SK-N-DZ (cell line): Measurements from ENCODE around the gene PLPPR3.

Experiments used
- DNase-seq: peaks from one replicate; pipeline ENCODE4 v3.0.0-alpha.2; 2015; ENCODE audit warnings: low spot score

The PLPPR3 gene

DNA sequence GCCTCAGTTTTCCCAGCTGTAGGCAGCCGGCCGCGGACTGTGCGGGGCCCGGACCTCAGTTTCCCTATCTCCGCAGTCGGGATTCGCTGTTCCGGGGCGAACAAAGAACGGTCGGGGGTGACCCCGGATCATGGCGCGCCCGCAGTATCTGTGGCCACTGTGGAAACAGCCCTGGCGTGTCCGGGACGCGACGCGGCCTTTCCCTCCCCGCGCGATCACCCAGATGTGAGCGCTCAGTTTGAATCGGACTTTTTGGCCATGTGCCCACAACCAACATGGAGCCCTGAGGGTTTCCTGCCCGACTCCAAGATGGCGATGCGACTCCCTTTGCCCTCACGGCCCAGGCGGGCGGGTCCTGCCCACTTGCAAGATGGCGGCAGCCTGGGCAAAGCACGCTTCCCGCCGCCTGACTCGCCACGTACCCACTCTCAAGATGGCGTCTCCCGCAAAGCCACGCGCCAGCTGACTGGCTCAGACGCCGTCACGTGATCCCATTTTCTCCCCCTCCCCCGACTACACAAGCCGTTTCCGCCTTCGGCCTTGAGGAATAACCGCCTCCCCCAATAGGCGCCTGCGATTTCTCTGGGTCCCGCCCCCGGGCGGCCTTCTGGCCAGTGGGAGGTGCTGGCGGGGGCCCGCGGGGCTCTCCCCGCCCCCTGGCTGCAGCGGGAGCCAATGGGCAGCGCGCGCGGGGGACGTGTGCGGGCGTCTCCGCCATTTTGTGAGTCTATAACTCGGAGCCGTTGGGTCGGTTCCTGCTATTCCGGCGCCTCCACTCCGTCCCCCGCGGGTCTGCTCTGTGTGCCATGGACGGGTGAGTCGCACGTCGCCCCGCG, 24.8 kb downstream of the PLPPR3 start, which contains the start of gene PTBP1:
Gene PTBP1, plus strand, starts transcription at position 761 of the 836 bp plus-strand sequence. Its CDS starts 46 bp downstream, at position 807.
- peak; percentile 100 for DNase-seq

DNA sequence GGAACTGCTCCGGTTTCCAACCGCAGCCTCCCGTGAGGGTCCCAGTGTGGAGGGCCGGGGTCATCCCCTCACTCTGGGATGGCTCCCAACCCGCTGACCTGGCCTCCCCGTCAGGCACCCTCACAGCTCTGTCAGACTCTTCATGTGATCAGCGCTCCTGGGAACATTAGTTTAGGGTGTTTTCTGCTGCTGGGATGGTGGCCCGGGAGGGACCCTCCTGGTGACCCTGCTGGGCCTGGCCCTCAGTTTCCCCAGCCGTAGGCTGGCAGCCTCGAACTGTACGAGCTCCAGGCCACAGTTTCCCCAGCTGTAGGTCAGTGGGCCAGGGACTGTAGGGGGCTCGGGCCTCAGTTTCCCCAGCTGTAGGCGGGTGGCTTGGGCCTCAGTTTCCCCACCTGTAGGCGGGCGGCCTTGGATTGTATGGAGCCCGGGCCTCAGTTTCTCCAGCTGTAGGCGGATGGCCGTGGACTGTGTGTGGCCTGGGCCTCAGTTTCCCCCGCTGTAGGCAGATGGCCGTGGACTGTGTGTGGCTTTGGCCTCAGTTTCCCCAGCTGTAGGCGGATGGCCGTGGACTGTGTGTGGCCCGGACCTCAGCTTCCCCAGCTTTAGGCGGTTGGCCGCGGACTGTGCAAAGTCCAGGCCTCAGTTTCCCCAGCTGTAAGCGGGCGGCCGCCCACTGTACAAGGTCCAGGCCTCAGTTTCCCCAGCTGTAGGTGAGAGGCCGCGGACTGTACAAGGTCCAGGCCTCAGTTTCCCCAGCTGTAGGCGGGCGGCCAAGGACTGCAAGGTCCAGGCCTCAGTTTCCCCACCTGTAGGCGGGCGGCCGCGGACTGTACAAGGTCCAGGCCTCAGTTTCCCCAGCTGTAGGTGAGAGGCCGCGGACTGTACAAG, 25.8 kb downstream of the PLPPR3 start:
- DNase-seq, result no peak

DNA sequence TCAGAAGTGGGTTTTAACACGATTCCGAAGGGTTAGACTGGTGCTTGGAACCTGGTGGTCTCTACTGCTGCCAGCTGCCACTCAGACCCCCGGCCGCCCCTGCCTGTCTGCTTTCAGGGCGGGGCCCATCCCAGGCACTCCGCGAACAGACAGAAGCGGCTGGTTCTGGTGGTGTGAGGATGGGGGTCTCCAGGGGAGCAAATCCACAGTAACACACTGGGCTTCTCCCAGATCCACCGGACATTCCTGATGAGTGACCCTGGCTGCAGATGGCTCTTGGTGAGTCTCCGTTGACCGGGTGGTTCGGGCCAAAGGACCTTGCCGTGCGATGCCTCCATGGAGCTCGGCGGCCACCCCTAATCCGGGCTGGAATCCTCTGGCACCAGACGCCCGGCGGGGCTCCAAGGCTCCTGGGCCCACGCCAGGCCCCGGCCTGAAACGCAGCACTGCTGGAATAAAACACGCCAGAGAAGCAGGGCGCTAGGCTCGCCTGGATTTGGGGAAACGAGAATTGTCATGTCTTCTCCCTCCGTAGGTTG, 26.6 kb downstream of the PLPPR3 start:
- DNase-seq, result no peak

DNA sequence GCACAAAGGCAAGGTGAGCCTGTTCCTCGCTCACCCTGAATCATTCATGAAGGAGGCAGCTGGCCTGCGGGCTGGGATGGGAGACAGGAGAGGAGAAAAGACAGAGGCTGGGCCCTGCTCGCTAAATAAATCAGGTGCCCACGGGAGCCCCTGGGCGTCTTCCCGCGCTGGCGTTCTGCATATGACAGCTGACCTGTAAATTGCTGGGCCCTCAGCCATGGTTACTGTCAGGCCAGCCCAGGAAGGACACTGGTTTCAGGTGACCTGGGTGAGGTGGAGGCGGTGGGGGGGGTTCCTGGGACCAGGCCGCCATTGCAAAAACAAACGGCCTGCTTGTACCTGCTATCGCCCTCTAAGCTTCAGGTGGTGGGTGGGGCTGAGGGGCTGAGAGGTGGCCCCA, 27.9 kb downstream of the PLPPR3 start:
- no peak for DNase-seq

DNA sequence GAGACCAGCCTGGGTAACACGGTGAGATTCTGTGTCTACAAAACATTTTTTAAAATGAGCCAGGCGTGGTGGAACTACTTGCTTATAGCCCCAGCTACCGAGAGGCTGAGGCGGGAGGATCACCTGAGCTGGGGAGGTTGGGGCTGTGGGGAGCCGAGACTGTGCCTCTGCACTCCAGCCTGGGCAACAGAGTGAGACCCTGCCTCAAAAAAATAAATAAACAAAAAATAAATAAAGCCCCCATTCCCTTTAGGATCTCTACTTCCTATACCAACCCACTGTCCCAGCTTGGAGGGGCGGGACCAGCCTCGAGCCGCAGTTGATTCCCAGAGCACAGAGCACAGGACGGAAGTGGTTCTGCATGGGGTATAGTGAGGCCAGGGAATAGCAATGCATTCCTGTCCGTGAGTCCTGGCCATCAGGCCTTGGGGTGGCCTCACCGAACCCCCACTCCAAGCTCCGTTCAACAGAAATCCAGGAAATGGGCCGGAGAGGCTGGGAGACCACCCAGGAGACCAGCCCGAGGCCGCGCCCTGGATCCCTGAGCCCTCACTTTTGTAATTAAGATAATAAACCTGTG, 29.4 kb downstream of the PLPPR3 start:
- no peak for DNase-seq

DNA sequence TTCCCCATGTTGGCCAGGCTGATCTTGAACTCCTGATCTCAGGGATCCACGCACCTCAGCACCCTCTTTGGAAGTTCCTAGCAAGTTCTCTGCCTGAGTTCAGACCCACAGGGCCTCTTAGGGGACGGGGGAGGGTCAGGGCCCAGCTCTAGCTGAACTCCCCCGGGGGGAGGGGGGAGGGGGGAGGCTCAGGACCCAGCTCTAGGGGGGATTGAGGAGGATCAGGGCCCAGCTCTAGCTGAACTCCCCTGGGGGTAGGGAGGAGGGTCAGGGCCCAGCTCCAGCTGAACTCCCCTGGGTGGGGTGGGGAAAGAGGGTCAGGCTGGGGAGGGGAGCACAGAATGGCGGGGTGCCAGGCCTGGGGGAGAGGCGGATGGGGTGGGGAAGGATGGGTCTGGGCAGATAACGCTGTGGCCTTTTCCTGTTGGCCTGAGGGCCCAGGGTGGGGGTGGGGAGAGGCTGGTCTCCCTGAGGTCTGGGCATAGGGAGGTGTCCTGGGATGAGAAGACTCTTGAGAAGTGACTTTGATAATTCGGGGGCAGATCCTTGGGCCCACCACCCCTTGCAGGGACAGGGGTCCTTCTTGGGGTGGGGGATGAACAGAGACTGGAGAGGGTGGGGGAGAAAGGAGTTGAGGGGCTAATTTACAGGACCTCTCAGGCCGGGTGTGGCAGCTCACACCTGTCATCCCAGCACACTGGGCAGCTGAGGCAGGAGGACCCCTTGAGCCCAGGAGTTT, 30.0 kb downstream of the PLPPR3 start:
- DNase-seq, result no peak

DNA sequence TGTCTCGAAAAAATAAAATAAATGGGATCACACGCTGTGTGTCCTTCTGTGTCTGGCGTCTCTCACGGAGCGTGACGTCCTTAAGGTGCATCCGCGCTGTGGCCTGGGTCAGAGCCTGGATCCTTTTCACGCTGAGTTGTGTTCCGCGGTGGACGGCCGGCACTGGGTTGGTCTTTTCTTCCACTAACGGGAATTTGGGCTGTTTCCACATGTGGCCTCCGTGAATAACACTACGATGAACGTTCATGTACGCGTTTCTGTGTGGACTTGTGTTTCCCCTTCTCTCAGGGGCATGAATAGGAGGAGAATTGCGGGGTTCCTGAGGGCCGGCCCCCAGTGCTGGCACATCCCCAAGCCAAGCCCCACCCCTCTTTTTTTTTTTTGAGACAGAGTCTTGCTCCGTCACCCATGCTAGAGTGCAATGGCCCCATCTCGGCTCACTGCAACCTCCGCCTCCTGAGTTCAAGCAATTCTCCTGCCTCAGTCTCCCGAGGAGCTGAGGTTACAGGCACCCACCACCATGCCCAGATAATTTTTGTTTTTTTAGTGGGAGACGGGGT, 30.7 kb downstream of the PLPPR3 start:
- no peak for DNase-seq

DNA sequence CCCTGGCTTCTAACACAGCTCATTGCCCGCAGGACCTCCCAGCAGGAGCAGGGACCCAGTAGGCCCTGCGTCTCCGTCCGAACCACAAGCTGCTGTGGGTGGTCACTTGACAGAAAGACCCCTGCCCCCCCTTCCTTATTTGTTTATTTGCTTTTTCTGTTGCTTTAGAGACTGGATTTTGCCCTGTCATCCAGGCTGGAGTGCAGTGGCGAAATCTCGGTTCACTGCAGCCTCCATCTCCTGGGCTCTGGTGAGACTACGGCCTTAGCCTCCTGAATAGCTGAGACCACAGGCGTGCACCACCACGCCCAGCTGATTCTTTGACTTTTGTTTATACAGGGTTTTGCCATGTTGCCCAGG, 32.1 kb downstream of the PLPPR3 start:
- no peak for DNase-seq

DNA sequence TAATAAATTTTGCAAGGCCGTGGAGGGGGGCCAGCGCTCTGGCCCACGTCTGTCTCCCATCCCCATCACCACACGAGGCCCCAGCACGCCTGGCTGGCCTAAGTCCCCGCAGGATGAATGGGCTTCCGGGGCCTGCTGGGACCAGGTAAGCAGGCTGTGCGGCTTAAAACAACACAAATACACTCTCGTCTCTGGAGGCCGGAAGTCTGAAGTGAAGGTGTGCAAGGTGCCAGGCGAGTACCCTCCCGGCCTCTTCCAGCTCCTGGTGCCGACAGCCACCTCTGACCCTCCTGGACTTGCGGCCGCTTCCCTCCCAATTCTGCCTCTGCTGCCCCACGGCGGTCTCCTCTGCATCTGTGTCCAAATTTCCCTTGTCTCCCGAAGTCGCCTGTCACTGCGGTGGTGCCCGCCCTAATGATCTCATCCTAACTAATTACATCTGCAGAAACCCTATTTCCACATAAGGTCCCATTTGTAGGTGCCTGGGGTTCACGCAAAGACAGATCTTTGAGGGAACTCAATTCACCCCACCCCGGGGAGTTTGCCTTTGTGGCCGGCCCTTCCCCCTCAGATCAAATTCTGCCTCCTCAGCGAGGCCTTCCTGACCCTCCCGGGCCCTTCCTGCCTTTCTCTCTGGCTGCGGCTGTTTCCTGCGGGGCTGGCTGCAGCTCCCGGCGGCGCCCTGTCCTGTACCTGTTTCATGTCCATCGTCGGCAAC, 32.6 kb downstream of the PLPPR3 start:
- peak; percentile 73 for DNase-seq

DNA sequence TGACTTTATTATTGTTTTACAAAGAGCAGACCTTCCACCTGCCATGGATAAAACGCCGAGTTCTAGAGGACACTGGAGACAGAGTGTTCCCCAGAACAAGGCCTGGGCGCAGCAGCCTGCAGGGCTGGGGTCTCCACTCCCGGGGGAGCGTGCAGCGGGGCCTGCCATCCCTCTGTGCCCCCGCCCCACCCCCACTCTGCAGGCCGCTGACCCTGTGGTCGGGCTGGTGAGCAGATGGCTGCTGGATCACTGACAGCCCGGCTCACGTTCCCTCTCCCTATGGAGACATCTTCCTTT, 33.1 kb downstream of the PLPPR3 start:
- DNase-seq, result peak; percentile 82

DNA sequence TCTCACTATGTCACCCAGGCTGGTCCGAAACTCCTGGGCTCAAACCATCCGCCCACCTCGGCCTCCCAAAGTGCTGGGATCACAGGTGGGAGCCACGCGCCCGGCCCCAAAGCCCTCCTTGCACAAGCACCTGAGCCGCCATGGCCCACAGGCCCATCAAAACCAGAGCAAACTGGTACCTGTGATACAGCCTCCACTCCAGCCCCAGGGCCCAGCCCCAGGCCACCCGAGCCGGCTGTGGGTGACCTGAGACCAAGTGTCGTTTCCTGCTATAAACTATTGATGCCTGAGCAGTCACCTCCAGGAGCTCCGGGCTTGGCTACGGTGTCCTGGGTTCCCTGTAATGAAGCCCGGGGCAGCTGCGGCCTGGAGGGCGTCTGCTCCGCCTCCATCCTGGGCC, 34.2 kb downstream of the PLPPR3 start:
- DNase-seq, result no peak

DNA sequence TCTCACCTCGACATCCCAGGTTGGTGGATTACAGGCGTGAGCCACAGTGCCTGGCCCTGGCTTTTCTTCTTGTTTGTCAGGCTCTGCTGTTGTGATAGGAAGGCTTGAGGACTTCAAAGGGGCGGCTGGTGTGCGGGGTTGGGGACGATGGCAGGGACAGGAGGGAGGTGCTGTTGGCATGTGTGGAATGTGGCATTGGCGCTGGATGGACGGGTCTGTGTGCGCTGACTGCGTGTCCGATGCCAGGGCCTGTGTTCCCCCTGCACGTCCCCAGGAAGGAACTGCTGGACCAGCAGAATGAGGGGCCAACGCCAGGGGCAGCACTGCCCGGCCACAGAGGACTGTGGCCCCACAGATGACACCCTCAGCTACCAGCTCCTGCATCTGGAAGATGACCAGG, 37.2 kb downstream of the PLPPR3 start:
- no peak for DNase-seq

DNA sequence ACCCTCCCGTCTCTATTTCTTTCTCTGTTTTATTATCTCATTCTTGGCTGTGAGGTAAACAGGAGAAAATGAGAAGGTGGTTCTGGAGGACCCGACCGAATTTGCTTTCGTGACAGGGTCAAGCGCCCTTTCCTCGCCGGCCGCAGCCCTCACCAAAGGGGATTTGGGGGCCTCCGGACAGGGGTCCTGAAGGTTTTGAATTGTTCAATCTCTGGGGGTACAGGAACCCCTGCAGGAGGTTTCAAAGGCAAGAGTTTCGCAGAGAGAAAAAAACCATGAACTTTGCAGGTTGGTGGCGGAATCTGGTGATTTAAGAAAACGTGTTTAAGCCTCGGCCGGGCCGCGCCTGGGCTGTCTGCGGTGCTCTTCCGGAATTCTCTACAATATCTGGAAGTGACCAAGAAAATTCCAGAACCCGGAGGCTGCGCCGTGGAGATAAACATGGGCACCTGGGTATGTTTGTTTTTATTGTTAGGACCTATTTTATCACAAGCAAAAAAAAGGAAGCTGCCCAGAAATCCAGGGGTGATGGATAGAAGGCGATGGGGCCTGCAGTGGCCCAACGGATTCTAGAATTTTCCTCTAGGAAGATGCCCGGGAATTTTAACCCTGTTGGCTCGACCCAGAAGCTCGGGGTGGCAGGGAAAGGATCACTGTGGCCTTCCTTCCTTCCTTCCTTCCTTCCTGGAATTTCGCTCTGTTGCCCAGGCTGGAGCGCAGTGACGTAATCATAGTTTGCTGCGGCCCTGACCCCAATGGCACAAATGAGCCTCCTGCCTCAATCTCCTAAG, 38.7 kb downstream of the PLPPR3 start:
- no peak for DNase-seq

DNA sequence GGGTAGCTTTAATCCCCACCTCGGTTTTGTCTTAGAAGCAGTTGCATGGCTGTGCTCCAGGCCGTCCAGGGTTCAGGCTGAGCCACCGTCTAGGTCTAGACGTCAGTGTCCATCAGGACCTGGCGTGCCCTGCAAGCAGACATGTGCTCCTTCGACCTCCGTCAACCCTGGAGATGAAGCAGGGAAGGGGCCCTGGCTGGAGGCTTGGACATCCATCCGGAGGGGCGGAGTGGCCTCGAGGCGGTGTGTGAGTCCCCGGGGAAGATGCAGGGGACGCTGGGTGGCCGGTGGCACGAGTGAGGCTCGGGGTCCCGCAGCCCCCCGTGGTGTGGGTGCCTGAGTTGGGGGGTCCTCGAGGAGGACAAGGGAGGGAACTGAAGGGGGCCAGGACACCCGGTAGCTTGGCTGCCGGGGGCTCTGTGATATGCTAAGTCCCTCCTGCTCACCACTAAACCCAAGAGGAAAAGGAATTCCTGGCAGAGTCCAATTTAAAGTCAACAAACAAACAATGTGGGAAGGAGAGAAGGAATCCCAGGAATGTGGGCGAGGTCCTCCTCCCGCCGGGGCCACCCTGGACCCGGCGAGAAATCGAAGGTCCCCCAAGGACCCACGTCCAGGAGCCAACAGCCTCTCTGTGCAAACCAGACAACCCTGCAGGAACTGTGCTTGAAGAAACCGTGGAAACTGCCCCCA, 39.4 kb downstream of the PLPPR3 start:
- DNase-seq, result no peak

DNA sequence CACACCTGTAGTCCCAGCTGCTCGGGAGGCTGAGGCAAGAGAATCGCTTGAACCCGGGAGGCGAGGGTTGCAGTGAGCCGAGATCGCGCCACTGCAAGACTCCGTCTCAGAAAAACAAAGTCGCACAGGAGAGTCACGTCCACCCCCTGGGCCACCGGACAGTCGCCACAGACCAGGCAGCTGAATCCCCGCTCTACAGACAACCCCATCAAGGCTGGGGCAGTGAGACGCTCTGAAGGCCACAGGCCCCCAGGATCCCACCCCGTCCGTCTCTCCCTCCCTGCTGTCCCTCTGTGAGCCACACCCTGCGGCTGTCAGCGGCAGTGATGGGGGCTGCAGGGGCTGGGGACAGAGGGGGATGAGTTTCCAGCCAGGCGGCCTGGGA, 40.0 kb downstream of the PLPPR3 start:
- DNase-seq, result no peak

DNA sequence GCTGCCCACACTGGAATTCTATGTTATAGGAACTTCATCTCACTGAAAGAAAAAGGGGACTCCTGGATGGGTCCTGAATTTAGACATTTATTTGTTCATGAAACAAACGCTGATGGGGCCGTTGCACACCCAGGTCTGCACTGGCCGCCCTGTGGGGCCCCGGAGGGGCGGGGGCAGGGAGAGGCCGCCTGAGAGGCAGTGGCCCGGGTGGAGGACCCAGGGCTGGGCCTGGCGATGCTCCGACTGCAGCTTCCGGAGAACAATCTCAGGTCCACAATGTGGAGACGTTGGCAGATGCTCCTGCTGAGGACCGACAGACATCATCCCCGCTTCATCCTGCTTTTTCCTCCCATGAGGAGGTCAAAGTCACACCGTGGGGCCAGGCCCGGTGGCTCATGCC, 40.8 kb downstream of the PLPPR3 start:
- no peak for DNase-seq

DNA sequence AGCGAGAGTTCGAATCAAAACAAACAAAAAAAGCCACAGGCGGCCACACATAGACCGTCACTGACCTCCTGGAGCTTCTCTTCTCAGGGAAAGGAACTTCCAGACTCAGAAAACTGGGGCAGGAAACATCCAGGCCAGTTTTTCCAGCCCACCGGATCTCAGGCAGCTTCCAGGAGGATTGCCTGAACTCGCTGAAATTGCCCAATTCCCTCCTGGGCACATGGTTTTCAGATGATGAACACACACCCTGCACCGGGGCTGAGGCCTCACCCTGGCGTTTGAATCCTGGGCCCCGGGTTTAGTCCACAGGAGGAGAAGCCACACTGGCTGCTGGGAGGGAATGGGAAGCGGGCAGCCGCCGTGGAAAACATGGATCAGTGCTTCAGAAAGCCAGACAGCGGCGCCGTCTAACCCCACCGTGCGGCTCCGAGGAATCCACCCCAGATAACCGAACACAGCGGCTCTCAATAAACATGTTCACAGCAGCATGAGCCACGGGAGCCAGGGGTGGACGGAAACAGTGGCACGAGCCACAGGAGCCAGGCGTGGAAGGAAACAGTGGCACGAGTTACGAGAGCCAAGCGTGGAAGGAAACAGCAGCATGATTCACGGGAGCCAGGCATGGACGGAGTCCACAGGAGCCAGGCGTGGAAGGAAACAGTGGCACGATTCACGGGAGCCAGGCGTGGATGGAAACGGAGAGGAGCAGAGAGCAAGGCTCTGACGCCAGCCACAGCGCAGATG, 42.7 kb downstream of the PLPPR3 start:
- DNase-seq, result peak; percentile 61

DNA sequence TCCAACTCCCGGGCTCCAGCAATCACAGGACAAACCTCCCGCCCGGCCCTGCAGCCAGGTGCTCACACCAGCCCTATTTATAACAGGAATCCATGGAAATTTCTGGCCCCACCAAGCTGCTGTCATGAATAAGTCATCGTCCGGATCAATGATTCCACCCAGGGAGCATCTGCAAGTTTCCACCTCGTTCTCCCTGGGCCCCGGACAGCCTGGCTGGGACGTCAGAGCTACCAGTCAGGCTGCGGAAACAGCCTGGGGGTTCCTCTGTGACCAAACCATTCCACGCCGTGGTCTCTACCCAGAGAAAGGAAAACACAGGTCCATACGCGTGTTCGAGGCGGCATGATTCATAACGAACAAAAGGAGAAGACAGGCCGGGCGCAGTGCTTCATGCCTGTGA, 45.2 kb downstream of the PLPPR3 start:
- no peak for DNase-seq
